ENCODE measurements around the gene KCNK16. TPM values are rescaled to one million over a fixed set of nuclear protein-coding genes. Genes with fewer than 3 reads are reported as not detected.

KCNK16 gene
- total RNA-seq: not detected

- DNase-seq (ENCODE audit: low spot score): no peak
These were observed at the start of gene KCNK16 for GRCh38 chr6:39322306-39322850. Gene KCNK16, minus strand, starts transcription at chr6:39322702. Its CDS starts 162 bp downstream, at chr6:39322540.

GRCh38 chr6:39370390-39370789 is 47.9 kb upstream of the KCNK16 start:
- no peak for DNase-seq (ENCODE audit: low spot score)

- DNase-seq (ENCODE audit: low spot score): no peak
These were observed 47.5 kb upstream of the KCNK16 start for GRCh38 chr6:39369987-39370386.

DNA sequence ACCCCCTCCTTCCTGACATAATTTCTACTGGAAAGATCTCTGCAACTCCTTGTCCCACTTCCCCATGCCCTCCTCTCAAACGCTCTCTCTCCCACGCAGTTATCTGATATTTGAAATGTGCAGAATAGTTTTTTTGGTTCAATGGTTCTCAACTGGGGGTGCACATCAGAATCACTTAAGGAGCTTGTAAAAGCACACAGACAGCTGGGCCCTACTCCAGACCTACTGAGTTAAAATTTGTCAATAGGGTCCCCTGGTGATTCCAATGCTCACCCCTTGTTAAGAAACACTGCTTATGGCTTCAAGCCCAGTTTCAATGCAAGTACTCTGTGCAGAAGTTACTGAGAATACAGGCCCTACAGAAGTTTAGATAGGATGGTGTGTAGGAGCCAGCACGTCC is 45.2 kb upstream of the KCNK16 start:
- DNase-seq (ENCODE audit: low spot score): no peak

DNA sequence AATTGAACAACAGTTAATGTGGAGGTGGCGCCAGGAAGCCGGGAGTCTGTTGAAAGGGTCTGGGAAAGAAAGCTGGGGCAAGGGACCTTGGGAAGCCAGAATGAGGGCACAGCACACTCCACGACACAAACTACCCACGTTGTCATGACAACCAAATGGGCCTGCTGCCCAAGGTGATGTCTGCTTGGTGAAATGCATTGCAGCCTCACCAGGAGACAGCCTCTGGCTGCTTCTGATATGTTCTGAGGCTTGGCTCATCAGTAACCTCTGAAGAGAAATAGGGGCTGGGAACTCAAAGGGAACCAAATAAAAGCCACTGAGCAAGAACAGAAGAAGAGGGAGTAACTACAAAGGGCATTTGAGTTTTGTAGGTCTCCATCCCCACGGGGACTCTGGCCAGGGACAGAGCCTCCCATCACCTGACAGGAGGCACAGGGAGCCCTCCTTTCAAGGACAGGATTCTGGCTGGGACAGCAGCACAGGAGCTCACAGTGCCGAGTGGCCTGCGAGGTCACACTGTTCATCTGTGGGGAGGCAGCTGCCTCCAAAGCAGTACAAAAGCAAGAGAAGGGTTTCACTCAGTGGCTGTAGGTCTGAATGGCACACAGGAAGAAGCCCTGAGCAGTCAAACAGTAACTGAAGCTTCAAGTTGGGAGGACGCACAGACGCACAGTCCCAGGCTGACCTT is 44.6 kb upstream of the KCNK16 start:
- DNase-seq (ENCODE audit: low spot score): no peak

GRCh38 chr6:39365281-39366074 is 43.0 kb upstream of the KCNK16 start:
- DNase-seq (ENCODE audit: low spot score): no peak

DNA sequence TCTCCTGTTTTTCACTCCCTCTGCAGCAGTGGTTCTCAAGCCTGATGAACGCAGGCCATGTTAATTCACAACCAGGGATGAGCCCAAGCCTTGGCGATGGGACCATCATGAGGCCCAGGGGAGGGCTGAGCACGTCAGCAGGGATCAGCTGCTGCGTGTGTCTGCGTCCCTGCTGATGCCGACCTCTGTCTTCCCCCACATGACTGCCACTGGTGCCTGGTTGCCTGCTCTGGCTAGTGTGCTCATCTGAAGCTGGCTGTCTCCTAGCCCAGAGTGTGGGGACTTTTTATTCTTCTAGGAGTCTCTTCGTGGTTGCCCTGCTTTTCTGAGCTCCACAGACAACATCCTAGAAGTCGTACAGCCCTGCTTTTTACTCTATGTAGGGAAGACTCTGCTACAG is 40.8 kb upstream of the KCNK16 start:
- no peak for DNase-seq (ENCODE audit: low spot score)

DNA sequence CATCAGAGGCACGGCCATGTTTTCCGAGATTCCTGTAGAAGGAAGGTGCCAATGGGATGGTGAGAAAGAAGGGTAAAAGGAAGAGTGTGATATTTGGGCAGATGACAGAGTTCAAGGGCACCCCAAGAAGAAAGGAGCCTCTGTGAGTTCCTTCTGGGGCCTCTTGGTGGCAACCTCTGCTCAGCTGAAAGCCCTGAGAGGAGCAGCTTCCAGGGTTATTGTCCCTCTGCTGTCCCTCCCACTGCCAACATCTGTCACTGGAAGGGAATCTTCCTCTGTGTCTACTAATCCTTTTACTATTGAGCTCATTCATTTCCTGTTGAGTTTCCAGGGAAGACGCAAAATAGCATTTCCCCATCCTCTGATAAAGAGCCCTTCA is 40.0 kb upstream of the KCNK16 start:
- no peak for DNase-seq (ENCODE audit: low spot score)

DNA sequence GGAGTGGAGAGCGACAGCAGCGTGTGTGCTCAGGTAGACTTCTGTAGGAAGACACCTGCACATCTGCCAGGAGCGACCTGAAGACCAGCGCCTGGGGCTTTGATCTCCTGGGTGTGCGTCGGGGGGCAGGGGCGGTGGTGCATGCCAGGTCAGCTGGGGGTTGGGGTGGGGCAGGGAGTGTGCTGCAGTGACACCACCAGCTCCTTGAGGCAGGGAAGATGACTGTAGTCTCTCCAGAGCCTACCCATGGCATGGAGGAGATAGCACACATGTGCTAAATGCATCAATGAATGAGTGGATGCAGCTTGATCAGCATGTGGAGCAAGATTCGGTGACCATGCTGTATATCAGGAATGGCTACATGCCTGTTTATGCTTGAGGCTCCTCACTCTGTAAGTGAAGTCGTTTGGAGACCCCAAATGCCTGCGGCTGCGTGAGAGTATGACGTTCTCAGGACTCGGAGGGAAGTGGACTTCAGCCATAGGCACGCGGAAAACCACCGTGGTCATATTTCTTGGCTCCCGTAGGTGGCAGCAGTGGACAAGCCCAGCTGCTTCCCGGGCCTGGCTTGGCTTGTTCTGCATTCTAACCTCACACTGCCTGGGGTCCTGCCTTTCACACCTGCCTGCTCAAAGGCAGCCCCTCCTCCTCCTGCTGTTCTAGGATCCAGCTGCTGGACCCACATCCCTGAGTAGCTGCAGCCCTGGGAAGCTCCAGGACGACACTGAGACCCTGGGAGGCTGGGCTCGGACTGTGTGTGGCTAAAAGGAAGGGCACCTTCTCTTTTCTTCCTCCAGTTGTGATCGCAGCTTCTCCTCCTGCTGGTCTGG is 39.4 kb upstream of the KCNK16 start:
- DNase-seq (ENCODE audit: low spot score): peak; percentile 70

GRCh38 chr6:39360378-39360777 is 37.9 kb upstream of the KCNK16 start:
- no peak for DNase-seq (ENCODE audit: low spot score)

DNA sequence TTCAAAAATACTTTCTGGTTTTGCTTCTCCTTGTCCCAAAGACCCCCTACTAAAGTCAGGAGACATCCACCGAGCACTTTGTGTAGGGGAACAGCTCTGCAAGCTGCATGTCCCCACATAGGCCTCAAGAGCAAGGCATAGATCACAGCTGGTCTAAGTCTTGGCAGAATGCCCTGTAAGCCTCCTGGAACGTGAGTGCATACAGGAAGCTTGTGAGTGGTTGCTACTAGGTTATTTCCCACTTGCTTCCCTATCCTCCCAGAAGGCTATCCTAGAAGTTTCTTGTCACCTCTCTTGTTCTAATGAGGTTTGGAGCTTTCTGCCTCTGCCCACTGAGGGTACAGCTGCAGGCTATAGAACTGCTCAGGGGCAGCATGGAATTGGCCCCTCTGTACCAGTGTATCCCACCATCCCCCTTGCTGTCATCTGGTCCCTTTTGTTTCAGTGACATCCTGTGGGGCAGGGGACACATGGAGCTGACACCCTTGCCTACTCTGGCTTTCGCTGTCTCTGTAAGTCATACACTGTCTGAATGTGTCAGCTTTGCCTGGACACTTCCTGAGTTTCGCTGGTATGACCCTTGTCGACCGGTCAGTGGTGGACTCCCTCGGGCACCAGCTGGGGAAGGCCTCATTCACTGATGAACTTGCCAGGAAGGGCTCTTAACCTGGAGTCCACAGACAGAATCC is 35.6 kb upstream of the KCNK16 start:
- peak; percentile 58 for DNase-seq (ENCODE audit: low spot score)

DNA sequence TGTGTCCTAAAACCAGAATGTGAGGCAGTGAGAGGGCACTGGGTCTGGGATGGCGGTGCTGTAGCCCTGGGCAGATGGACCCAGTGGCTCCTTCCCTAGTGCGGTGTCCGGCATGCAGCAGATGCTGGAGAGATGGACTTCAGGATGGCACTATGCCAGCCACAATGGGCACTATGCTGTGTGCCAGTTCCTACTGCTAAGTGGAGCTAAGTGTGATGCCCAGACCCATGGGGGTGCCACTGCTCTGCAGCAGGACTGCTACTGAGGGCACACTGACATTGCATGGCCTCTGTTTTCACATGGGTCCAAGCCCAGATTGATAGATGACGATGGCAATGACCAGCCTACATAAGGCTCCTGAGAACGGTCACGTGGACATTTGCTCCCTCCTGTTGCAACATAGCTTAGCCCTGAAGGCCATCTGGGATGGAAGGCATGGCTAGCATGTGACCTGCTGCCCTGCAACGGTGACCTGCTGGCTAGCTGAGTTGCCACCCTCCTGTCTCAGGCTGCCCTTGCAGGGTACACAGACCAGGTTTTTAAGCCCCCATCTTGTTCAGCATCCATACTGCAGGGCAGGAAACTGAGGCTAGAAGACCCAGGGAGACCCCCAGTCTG is 31.3 kb upstream of the KCNK16 start:
- DNase-seq (ENCODE audit: low spot score): no peak

GRCh38 chr6:39350723-39351505 is 28.4 kb upstream of the KCNK16 start:
- DNase-seq (ENCODE audit: low spot score): no peak

GRCh38 chr6:39348740-39349139 is 26.2 kb upstream of the KCNK16 start:
- no peak for DNase-seq (ENCODE audit: low spot score)

DNA sequence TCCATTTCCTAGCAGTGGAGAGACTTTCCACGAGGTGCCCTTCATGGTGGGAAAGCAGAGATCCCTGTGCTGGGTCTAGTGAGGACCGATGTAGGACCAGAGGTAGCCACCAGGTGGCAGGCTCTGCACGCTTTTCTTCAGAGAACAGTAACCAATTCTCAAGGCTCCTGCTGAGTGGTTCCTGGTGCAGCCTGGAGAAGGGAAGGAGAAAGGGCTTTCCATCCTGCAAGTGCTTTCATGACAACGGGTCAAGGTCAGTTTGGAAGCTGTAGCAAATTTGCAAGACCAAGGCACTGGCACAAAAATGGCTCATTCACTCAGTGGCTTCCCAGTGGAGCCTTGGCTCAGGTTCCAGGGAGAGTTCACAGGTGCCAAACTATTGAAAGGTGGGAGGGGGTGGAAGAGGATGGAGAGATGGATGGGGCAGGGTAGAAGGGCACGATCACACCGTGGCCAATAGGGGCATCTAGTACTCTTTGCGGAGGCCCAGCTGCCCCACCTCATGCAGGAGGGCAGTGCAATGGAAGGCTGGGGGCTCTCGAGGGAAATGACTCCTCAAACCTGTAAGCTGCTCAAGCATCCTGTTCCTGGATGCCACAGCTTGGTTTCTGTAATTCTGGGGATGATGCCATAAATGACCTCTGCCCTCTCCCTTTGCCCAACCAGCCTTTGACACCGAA is 25.5 kb upstream of the KCNK16 start:
- peak; percentile 75 for DNase-seq (ENCODE audit: low spot score)

- DNase-seq (ENCODE audit: low spot score): no peak
These were observed 24.7 kb upstream of the KCNK16 start for GRCh38 chr6:39347206-39347605.

DNA sequence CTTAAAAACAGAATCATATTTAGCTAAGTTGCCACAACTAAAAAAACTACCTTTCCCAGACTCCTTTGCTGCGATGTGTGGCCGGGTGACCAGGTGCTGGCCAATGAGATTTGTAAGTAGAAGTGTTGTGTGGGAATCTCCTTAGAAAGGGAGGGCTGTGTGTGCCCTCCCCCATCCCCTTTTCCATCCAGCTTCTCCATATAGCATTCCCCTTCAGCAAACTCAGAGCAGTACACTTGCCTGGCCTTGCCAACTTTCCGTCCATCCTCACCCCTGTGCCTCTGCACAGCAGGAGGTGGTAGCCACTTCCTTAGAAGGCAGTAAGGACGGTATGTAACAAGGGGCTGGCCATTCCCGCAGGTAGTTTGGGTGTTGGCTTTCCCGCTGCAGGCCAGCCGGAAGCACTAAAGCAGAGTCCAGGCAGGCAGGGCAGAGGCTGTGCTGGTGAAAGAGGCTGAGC is 22.3 kb upstream of the KCNK16 start:
- no peak for DNase-seq (ENCODE audit: low spot score)

DNA sequence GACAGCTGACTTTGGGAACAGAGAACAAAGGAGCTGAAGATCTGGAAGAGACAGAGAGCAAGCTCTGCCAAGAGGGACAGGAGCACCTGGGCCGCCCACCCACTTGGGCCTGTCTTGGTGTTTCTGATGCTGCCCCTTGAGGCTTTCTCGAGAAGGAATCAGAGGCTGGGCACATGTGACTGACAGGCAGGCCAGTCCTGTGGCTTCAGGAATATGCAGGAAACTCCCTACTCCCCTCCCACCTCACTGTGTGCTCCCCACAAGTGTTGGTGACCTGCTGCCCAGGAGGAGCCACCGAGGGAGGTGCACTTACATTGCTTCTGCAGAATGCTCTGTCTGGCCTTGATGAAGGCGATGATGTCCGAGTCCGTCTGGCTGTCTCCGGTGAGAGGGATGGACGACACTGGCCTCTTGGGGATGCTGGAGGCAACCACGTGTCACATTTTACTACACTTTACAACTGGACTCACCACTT is 20.9 kb upstream of the KCNK16 start:
- DNase-seq (ENCODE audit: low spot score): no peak

DNA sequence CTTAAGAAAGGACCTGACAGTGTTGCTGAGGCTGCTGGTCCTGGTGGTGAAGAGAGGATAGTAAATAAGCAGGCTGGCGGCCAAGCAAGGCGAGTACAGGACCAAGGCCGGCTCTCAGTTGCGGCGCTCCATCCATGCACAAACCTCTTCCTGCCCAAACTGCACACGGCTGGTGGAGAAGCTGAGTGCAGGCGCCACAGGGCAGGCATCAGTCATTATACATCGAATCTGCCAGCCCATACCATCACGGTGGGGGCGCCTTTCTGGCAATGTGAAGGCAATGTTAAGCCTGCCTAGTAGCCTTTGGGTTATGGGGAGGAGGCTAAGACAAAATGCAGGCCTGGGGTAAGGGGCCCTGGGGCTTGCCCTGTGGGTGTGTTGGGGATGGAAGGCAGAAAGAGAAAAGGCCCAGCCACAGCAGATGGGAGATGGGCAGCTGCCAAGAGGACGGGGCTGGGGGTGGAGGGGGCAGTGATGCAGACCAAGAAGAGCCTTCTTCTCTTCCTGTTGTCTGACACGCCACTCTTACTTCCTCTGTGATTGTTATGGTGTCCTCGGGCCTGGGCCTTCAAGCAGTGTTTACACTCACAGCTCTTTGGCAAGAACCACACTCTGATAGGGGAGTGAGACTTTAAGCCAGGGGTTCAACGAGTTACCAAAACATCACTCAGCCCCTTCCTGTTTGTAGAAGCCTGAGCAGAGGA is 20.3 kb upstream of the KCNK16 start:
- no peak for DNase-seq (ENCODE audit: low spot score)

Data from mucosa of gallbladder (tissue), 1 donor.